NAMALWA (cell line): ENCODE results near the gene GRIN2A.

ENCODE experiments used
- DNase-seq: peaks from one replicate; pipeline ENCODE4 v3.0.0-alpha.2; 2015; ENCODE audit warnings: low spot score

Gene GRIN2A

GRCh38 chr16:10182222-10183053 is at the start of gene GRIN2A:
GRIN2A (minus strand) TSS chr16:10182428; CDS start chr16:10180411, 2,017 bp downstream.
- DNase-seq = no peak

GRCh38 chr16:10231563-10231962 is 49.3 kb upstream of the GRIN2A start:
- DNase-seq = no peak

- DNase-seq = no peak
These were observed 46.6 kb upstream of the GRIN2A start for GRCh38 chr16:10228779-10229178.

- no peak for DNase-seq
These were observed 44.7 kb upstream of the GRIN2A start for GRCh38 chr16:10226987-10227306.

GRCh38 chr16:10226141-10226986 is 44.1 kb upstream of the GRIN2A start:
- no peak for DNase-seq

- no peak for DNase-seq
These were observed 43.4 kb upstream of the GRIN2A start for GRCh38 chr16:10225653-10226052.

GRCh38 chr16:10224850-10225249 is 42.6 kb upstream of the GRIN2A start:
- no peak for DNase-seq

- no peak for DNase-seq
These were observed 38.7 kb upstream of the GRIN2A start for GRCh38 chr16:10220942-10221341.

GRCh38 chr16:10219742-10220141 is 37.5 kb upstream of the GRIN2A start:
- DNase-seq = no peak

GRCh38 chr16:10218490-10219206 is 36.4 kb upstream of the GRIN2A start:
- no peak for DNase-seq

GRCh38 chr16:10213748-10214147 is 31.5 kb upstream of the GRIN2A start:
- DNase-seq = no peak

GRCh38 chr16:10210944-10211343 is 28.7 kb upstream of the GRIN2A start:
- no peak for DNase-seq

GRCh38 chr16:10206865-10207264 is 24.6 kb upstream of the GRIN2A start:
- DNase-seq = no peak

GRCh38 chr16:10206215-10206614 is 24.0 kb upstream of the GRIN2A start:
- no peak for DNase-seq

GRCh38 chr16:10205688-10206087 is 23.5 kb upstream of the GRIN2A start:
- no peak for DNase-seq

- no peak for DNase-seq
These were observed 20.4 kb upstream of the GRIN2A start for GRCh38 chr16:10202649-10203048.

- no peak for DNase-seq
These were observed 18.7 kb upstream of the GRIN2A start for GRCh38 chr16:10200637-10201586.

GRCh38 chr16:10196999-10197398 is 14.8 kb upstream of the GRIN2A start:
- DNase-seq = no peak

GRCh38 chr16:10191096-10191495 is 8.9 kb upstream of the GRIN2A start:
- no peak for DNase-seq

GRCh38 chr16:10189861-10190390 is 7.7 kb upstream of the GRIN2A start:
- DNase-seq = no peak

GRCh38 chr16:10188236-10188635 is 6.0 kb upstream of the GRIN2A start:
- DNase-seq = no peak
